ENCODE results near the gene ZNF516. TPM values are rescaled to one million over a fixed set of nuclear protein-coding genes. Genes with fewer than 3 reads are reported as not detected.

Gene ZNF516
- total RNA-seq, 3 donors from 2014 or later (not counting 1 experiment from before 2014, with no cell fraction given) = 49.1 to 60.0 (median 52.4) TPM

DNA sequence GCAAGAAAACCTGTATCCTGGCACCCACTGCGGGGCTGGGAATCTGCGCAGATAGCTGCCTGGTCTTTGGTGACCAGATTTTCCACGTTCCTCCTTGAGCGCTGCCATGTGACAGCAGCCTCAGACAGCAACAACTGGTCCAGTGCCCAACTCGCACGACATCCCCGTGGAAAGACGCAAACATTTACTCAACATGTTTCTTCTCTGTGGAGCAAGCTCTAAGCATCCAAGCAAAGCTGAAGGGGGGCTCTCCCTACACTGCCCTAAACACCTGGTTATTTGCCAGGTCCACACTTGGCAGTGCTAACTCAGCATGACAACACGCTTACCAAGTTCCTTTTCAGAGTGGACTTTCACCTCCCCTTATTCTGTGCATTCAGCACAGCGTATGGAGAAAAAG lies 11.3 kb downstream of the ZNF516 start:
- DNase-seq (no peak), ATAC-seq (no peak)
- H3K9me3 ChIP-seq (ENCODE audit: control insufficient read depth, insufficient read depth, low read length) = no peaks in the 10 kb centered on the region
- WGBS (ENCODE audit: insufficient coverage) = 96% methylated on average over 10 of the region's 10 CpGs
- H3K27me3 Mint-ChIP-seq (ENCODE audit: low read depth in 2 of 2) = no peaks in the 10 kb centered on the region
- TF ChIP-seq, protein P1, sequence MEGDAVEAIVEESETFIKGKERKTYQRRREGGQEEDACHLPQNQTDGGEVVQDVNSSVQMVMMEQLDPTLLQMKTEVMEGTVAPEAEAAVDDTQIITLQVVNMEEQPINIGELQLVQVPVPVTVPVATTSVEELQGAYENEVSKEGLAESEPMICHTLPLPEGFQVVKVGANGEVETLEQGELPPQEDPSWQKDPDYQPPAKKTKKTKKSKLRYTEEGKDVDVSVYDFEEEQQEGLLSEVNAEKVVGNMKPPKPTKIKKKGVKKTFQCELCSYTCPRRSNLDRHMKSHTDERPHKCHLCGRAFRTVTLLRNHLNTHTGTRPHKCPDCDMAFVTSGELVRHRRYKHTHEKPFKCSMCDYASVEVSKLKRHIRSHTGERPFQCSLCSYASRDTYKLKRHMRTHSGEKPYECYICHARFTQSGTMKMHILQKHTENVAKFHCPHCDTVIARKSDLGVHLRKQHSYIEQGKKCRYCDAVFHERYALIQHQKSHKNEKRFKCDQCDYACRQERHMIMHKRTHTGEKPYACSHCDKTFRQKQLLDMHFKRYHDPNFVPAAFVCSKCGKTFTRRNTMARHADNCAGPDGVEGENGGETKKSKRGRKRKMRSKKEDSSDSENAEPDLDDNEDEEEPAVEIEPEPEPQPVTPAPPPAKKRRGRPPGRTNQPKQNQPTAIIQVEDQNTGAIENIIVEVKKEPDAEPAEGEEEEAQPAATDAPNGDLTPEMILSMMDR (IDR thresholded peaks at IDR 0.05) = no peak
- no peaks in the 10 kb centered on the region for H3K36me3 Mint-ChIP-seq
- no peaks in the 10 kb centered on the region for H3K27me3 ChIP-seq (ENCODE audit: control insufficient read depth, insufficient read depth, low read length)
- H3K27ac Mint-ChIP-seq = no peak overlapping the region
- no peak overlapping the region for H3K27ac ChIP-seq (ENCODE audit: low read length)
- H3K4me3 Mint-ChIP-seq = no peak overlapping the region
- no peaks in the 10 kb centered on the region for H3K9me3 Mint-ChIP-seq
- intact Hi-C loops (cut with micrococcal nuclease) = no loop called here
- H3K4me3 ChIP-seq (ENCODE audit: low read length) = no peak overlapping the region
- H3K36me3 ChIP-seq (ENCODE audit: control insufficient read depth, insufficient read depth, low read length) = no peaks in the 10 kb centered on the region
- no peaks in the 10 kb centered on the region for H3K4me1 ChIP-seq (ENCODE audit: control insufficient read depth, insufficient read depth, low read length)
- H3K4me1 Mint-ChIP-seq = peaks cover 41 to 52% of the 10 kb centered on the region in 2 donors

DNA sequence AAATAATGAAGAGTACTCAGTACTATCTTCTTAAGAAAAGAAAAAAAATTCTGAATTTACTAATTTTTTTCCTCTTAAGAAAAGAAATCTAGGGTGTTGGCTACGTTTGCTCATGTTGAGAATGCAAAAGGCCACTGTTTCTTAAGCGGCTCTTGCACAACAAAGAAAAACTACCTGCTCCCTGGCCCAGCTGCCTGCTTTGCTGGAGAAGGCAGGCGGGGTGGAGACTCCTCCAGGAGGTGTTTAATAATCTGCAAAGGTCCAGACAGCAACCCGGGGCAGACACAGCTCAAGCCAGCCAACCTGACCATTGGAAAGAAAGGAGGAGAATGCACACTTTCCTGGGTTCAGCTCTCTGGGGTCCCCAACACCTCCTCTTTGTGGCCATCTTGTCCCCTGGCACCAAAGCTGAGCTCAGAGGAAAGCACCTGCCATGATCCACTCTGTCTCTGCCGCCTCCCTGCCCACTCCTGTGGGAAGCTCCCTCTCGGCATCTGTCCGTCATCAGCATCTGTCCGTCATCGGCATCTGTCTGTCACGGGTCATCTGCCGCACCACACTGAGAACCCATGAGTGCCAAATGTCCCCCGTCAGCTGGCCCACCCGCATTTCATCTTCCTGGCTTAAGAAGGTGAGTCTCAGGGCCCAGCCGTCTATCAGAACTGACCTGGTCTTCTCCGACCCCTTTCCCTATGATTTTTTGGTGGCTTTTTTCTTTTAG lies 11.9 kb downstream of the ZNF516 start:
- intact Hi-C loops (cut with micrococcal nuclease) = no loop called here
- peaks cover 42 to 52% of the 10 kb centered on the region in 2 donors for H3K4me1 Mint-ChIP-seq
- no peak overlapping the region for H3K4me3 Mint-ChIP-seq
- H3K4me1 ChIP-seq (ENCODE audit: control insufficient read depth, insufficient read depth, low read length) = no peaks in the 10 kb centered on the region
- H3K9me3 ChIP-seq (ENCODE audit: control insufficient read depth, insufficient read depth, low read length) = no peaks in the 10 kb centered on the region
- no peak for DNase-seq
- H3K27me3 ChIP-seq (ENCODE audit: control insufficient read depth, insufficient read depth, low read length) = no peaks in the 10 kb centered on the region
- no peak for ATAC-seq
- WGBS (ENCODE audit: insufficient coverage) = 92% methylated on average over 15 of the region's 15 CpGs
- no peaks in the 10 kb centered on the region for H3K27me3 Mint-ChIP-seq (ENCODE audit: low read depth in 2 of 2)
- H3K27ac ChIP-seq (ENCODE audit: low read length) = no peak overlapping the region
- H3K36me3 Mint-ChIP-seq = no peaks in the 10 kb centered on the region
- H3K4me3 ChIP-seq (ENCODE audit: low read length) = no peak overlapping the region
- H3K36me3 ChIP-seq (ENCODE audit: control insufficient read depth, insufficient read depth, low read length) = no peaks in the 10 kb centered on the region
- TF ChIP-seq, protein P1 (IDR thresholded peaks at IDR 0.05) = no peak
- H3K27ac Mint-ChIP-seq = no peak overlapping the region
- no peaks in the 10 kb centered on the region for H3K9me3 Mint-ChIP-seq

DNA sequence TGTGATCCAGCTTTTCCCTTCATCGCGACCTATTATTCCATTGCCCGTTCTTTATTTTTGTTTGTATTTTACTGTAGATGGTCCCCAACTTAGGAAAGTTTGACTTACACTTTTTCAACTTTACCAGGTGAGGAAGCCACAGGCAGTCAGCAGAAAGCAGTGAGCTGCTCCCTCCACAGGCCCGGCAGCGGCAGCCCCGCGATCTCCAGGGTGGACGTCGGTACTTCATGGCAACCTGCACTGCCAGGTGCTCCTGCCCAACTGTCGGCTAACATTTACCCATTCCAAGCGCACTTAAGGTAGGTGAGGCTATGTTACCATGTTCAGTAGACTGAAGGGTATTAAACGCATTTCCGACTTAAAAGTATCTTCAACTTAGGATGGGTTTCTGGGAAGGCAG lies 12.8 kb downstream of the ZNF516 start:
- WGBS (ENCODE audit: insufficient coverage) = 97% methylated on average over 13 of the region's 13 CpGs
- Mint-ChIP-seq H3K9me3 (no peaks in the 10 kb centered on the region), H3K4me3 (no peak overlapping the region), H3K4me1 (peaks cover 51 to 54% of the 10 kb centered on the region in 2 donors), H3K27me3 (ENCODE audit: low read depth in 2 of 2) (no peaks in the 10 kb centered on the region), H3K27ac (no peak overlapping the region), H3K36me3 (no peaks in the 10 kb centered on the region)
- ATAC-seq (no peak), DNase-seq (no peak)
- TF ChIP-seq, protein P1 (IDR thresholded peaks at IDR 0.05) = no peak
- intact Hi-C loops (cut with micrococcal nuclease) = no loop called here
- no peak overlapping the region for H3K27ac ChIP-seq (ENCODE audit: low read length)
- no peaks in the 10 kb centered on the region for H3K36me3 ChIP-seq (ENCODE audit: control insufficient read depth, insufficient read depth, low read length)
- no peaks in the 10 kb centered on the region for H3K4me1 ChIP-seq (ENCODE audit: control insufficient read depth, insufficient read depth, low read length)
- H3K9me3 ChIP-seq (ENCODE audit: control insufficient read depth, insufficient read depth, low read length) = no peaks in the 10 kb centered on the region
- H3K27me3 ChIP-seq (ENCODE audit: control insufficient read depth, insufficient read depth, low read length) = no peaks in the 10 kb centered on the region
- H3K4me3 ChIP-seq (ENCODE audit: low read length) = no peak overlapping the region

DNA sequence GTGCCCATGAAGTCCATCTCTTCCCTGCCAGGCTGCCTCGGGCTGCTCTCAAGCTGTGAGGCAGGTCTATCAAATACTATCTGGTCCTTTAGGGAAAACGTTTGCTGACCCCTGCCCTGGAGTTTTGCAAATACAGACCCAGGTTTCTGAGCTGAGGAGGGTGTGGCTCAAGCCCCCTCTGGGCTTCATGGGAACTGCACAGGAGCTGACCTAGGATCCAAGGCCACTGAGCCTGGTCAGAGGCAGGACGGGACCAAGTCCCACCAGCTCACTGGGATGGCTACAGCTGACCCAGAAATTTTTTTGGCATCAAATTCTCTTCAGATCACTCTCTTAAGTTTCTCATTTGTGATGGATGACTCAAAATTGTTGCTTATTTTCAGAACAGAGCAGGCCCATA lies 14.1 kb downstream of the ZNF516 start:
- H3K9me3 Mint-ChIP-seq = no peaks in the 10 kb centered on the region
- H3K4me1 ChIP-seq (ENCODE audit: control insufficient read depth, insufficient read depth, low read length) = no peaks in the 10 kb centered on the region
- ATAC-seq (no peak), DNase-seq (no peak)
- H3K27me3 ChIP-seq (ENCODE audit: control insufficient read depth, insufficient read depth, low read length) = no peaks in the 10 kb centered on the region
- intact Hi-C loops (cut with micrococcal nuclease) = no loop called here
- no peak overlapping the region for H3K4me3 ChIP-seq (ENCODE audit: low read length)
- no peaks in the 10 kb centered on the region for H3K27me3 Mint-ChIP-seq (ENCODE audit: low read depth in 2 of 2)
- no peaks in the 10 kb centered on the region for H3K9me3 ChIP-seq (ENCODE audit: control insufficient read depth, insufficient read depth, low read length)
- H3K36me3 Mint-ChIP-seq = no peaks in the 10 kb centered on the region
- WGBS (ENCODE audit: insufficient coverage) = 83% methylated on average over 3 of the region's 3 CpGs
- H3K27ac ChIP-seq (ENCODE audit: low read length) = no peak overlapping the region
- TF ChIP-seq, protein P1 (IDR thresholded peaks at IDR 0.05) = no peak
- H3K4me1 Mint-ChIP-seq = peaks cover 53 to 57% of the 10 kb centered on the region in 2 donors
- no peak overlapping the region for H3K4me3 Mint-ChIP-seq
- no peak overlapping the region for H3K27ac Mint-ChIP-seq
- no peaks in the 10 kb centered on the region for H3K36me3 ChIP-seq (ENCODE audit: control insufficient read depth, insufficient read depth, low read length)
